Neural progenitor cell (in vitro differentiated cells): Measurements from ENCODE around the gene GRPR. TPM values are rescaled to one million over a fixed set of nuclear protein-coding genes. Genes with fewer than 3 reads are reported as not detected.
A peak's percentile ranks its signal among the peaks of the same experiment; 100 is the strongest.

Experiments
- DNase-seq: peaks from one replicate; pipeline ENCODE4 v3.0.0-alpha.2; 2016; ENCODE audit warnings: low spot score
- H2AFZ ChIP-seq: fragments of 200-600 bp; sonication (generic); replicated peaks from 2 replicates; pipeline ENCODE4 v1.6.1; 2016; ENCODE audit warnings: antibody characterized with exemption
- H3F3A ChIP-seq: fragments of 200-600 bp; sonication (generic); 2 replicates; pipeline ENCODE4 v1.6.1; 2016; ENCODE audit warnings: antibody characterized with exemption, low read depth
- H3K27ac ChIP-seq: fragments of 200-600 bp; sonication (generic); 2 replicates; pipeline ENCODE4 v1.5.1; 2016; ENCODE audit warnings: mild to moderate bottlenecking
- H3K27me3 ChIP-seq: fragments of 200-600 bp; sonication (generic); 2 replicates; pipeline ENCODE4 v1.6.1; 2016; ENCODE audit warnings: mild to moderate bottlenecking, moderate library complexity
- H3K36me3 ChIP-seq: fragments of 200-600 bp; sonication (generic); 2 replicates; pipeline ENCODE4 v1.5.1; 2016
- H3K4me1 ChIP-seq: fragments of 200-600 bp; sonication (generic); 2 replicates; pipeline ENCODE4 v1.6.1; 2016; ENCODE audit warnings: mixed run types
- H3K4me2 ChIP-seq: fragments of 200-600 bp; sonication (generic); 2 replicates; pipeline ENCODE4 v1.6.1; 2016
- H3K4me3 ChIP-seq: fragments of 200-600 bp; sonication (generic); 2 replicates; pipeline ENCODE4 v1.5.1; 2016
- H3K79me2 ChIP-seq: fragments of 200-600 bp; sonication (generic); 2 replicates; pipeline ENCODE4 v1.6.1; 2016; ENCODE audit warnings: low read depth
- H3K9ac ChIP-seq: fragments of 200-600 bp; sonication (generic); 2 replicates; pipeline ENCODE4 v1.6.1; 2016
- H3K9me3 ChIP-seq: fragments of 200-600 bp; sonication (generic); 2 replicates; pipeline ENCODE4 v1.5.1; 2016; ENCODE audit warnings: low read depth
- H4K20me1 ChIP-seq: fragments of 200-600 bp; sonication (generic); 2 replicates; pipeline ENCODE4 v1.6.1; 2016; ENCODE audit warnings: low read depth
- H3K27ac Mint-ChIP-seq: 3 replicates; pipeline ENCODE4 v1.8.0; 2021; ENCODE audit warnings: mixed read lengths
- H3K27me3 Mint-ChIP-seq: 2 replicates; pipeline ENCODE4 v1.8.0; 2022; ENCODE audit warnings: low read depth, mild to moderate bottlenecking, inconsistent platforms, moderate library complexity, mixed read lengths; ENCODE audit not compliant: insufficient read depth
- H3K36me3 Mint-ChIP-seq: 3 replicates; pipeline ENCODE4 v1.8.0; 2021; ENCODE audit warnings: mixed read lengths
- H3K4me1 Mint-ChIP-seq: 3 replicates; pipeline ENCODE4 v1.8.0; 2021; ENCODE audit warnings: mixed read lengths
- H3K4me3 Mint-ChIP-seq: 3 replicates; pipeline ENCODE4 v1.8.0; 2021; ENCODE audit warnings: mild to moderate bottlenecking, moderate library complexity, mixed read lengths
- H3K9me3 Mint-ChIP-seq: 3 replicates; pipeline ENCODE4 v1.8.0; 2020; ENCODE audit warnings: mixed read lengths
- CTCF ChIP-seq: fragments of 200-600 bp; sonication (generic); IDR thresholded peaks from 2 replicates; pipeline ENCODE4 v1.5.1; 2017; ENCODE audit warnings: antibody characterized with exemption, mild to moderate bottlenecking
- EZH2 ChIP-seq: fragments of 200-600 bp; sonication (generic); IDR thresholded peaks from 2 replicates; pipeline ENCODE4 v1.6.1; 2017; ENCODE audit warnings: antibody characterized with exemption, mild to moderate bottlenecking, moderate library complexity
- EZH2phosphoT487 ChIP-seq: fragments of 200-600 bp; sonication (generic); IDR thresholded peaks from 2 replicates; pipeline ENCODE4 v1.6.1; 2017; ENCODE audit warnings: antibody characterized with exemption
- total RNA-seq: library from RNA; depleted of rRNA; stranded (reverse); fragments of >200 nt; gene quantifications from 2 replicates; pipeline ENCODE4 v1.2.3, GENCODE V29; 2015; ENCODE audit warnings: low replicate concordance

Gene GRPR
- total RNA-seq, 1 donor from 2014 or later = 2.8 TPM

GRCh38 chrX:16119353-16120220 is 3.8 kb upstream of the GRPR start:
- Mint-ChIP-seq H3K27me3 (no peaks in the 10 kb centered on the region), H3K9me3 (peaks cover 16% of the 10 kb centered on the region), H3K27ac (no peak overlapping the region), H3K4me3 (no peak overlapping the region), H3K36me3 (no peaks in the 10 kb centered on the region), H3K4me1 (peaks cover 15% of the 10 kb centered on the region)
- H3K79me2 ChIP-seq = peaks cover 9% of the 10 kb centered on the region
- no peak for DNase-seq
- no peaks in the 10 kb centered on the region for H4K20me1 ChIP-seq
- no peak overlapping the region for H3K9ac ChIP-seq
- H3K27ac ChIP-seq = no peak overlapping the region
- H3K9me3 ChIP-seq = peaks cover 11% of the 10 kb centered on the region
- peaks cover 11% of the 10 kb centered on the region for H3K4me1 ChIP-seq
- H3K27me3 ChIP-seq = no peaks in the 10 kb centered on the region
- H2AFZ ChIP-seq = no peak overlapping the region
- TF ChIP-seq EZH2phosphoT487 = no peak
- TF ChIP-seq CTCF = no peak
- no peak for TF ChIP-seq EZH2
- H3K36me3 ChIP-seq = no peaks in the 10 kb centered on the region
- H3K4me2 ChIP-seq = no peak overlapping the region
- peaks cover 13% of the 10 kb centered on the region for H3F3A ChIP-seq
- H3K4me3 ChIP-seq = no peak overlapping the region

GRCh38 chrX:16120431-16120830 is 2.9 kb upstream of the GRPR start:
- no peak for DNase-seq
- no peak for TF ChIP-seq EZH2phosphoT487
- no peak for TF ChIP-seq CTCF
- TF ChIP-seq EZH2 = no peak
- Mint-ChIP-seq H3K27ac (no peak overlapping the region), H3K36me3 (no peaks in the 10 kb centered on the region), H3K4me1 (peaks cover 15% of the 10 kb centered on the region), H3K4me3 (no peak overlapping the region), H3K27me3 (no peaks in the 10 kb centered on the region), H3K9me3 (peaks cover 12% of the 10 kb centered on the region)
- Histone ChIP-seq H3K4me3 (no peak overlapping the region), H4K20me1 (no peaks in the 10 kb centered on the region), H3K36me3 (no peaks in the 10 kb centered on the region), H3F3A (peaks cover 13% of the 10 kb centered on the region), H3K4me1 (peaks cover 14% of the 10 kb centered on the region), H2AFZ (no peak overlapping the region), H3K79me2 (peaks cover 17% of the 10 kb centered on the region), H3K27ac (no peak overlapping the region), H3K9ac (no peak overlapping the region), H3K4me2 (no peak overlapping the region), H3K27me3 (no peaks in the 10 kb centered on the region), H3K9me3 (peaks cover 11% of the 10 kb centered on the region)

GRCh38 chrX:16124201-16124600 is 836 bp downstream of the GRPR start:
- Histone ChIP-seq H3K9ac (no peak overlapping the region), H3K36me3 (no peaks in the 10 kb centered on the region), H3K4me3 (peak overlapping the region; percentile 29), H2AFZ (peak overlapping the region; percentile 78), H3K4me1 (peaks cover 20% of the 10 kb centered on the region), H3K27me3 (no peaks in the 10 kb centered on the region), H3K27ac (no peak overlapping the region), H3K4me2 (peak overlapping the region; percentile 46), H3F3A (no peaks in the 10 kb centered on the region), H4K20me1 (no peaks in the 10 kb centered on the region), H3K9me3 (no peaks in the 10 kb centered on the region), H3K79me2 (peaks cover 49% of the 10 kb centered on the region)
- Mint-ChIP-seq H3K9me3 (peaks cover 4% of the 10 kb centered on the region), H3K27me3 (no peaks in the 10 kb centered on the region), H3K27ac (no peak overlapping the region), H3K36me3 (no peaks in the 10 kb centered on the region), H3K4me1 (peaks cover 15% of the 10 kb centered on the region), H3K4me3 (no peak overlapping the region)
- TF ChIP-seq EZH2phosphoT487 = no peak
- TF ChIP-seq CTCF = no peak
- no peak for TF ChIP-seq EZH2
- DNase-seq = no peak
